GM18909 (cell line): Measurements from ENCODE around the gene GSK3A.
A peak's percentile ranks its signal among the peaks of the same experiment; 100 is the strongest.

ENCODE experiments used
- ATAC-seq: cut with Tn5 transposase; IDR thresholded peaks from one replicate; pipeline ENCODE4 v1.9.1; 2021; ENCODE audit warnings: mild to moderate bottlenecking; ENCODE audit not compliant: unreplicated experiment, poor library complexity

Gene GSK3A

DNA sequence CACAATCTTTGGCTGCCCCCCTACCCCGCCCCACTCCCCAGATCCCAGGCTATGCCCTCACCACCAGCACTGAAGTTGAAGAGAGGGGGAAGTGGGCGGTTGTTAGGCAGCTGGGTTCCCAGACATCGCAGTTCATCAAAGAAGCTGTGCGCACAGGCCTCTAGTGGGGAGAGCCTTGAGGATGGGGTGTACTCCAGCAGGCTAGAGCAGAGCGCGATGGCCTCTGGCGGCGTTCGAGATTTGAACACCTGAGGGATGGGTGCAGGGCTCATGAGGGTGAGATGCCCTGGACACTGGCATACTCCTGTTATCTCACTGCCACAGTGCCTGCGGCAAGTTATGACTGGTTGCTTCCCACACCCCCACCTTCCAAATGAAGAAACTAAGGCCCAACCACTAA is 10.0 kb downstream of the GSK3A start:
- no peak for ATAC-seq

DNA sequence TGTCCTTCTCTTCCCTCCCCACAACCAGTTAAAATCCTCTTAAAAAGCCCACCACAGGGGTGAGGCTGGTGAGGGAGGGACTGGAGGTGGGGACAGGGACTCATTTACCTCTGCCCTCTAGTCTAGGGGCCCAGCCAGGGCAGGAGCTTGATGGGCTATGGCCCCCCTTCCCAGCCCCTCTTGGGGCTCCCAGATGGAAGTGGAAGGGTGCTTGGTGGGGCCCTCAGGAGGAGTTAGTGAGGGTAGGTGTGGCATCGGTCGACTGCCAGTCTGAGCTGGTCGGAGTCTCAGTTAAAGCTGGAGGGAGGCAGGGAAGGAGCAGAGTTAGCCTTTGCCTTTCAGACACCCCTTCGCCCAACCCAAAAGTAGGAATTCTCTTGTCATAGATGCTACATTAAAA is 11.8 kb downstream of the GSK3A start:
- no peak for ATAC-seq

DNA sequence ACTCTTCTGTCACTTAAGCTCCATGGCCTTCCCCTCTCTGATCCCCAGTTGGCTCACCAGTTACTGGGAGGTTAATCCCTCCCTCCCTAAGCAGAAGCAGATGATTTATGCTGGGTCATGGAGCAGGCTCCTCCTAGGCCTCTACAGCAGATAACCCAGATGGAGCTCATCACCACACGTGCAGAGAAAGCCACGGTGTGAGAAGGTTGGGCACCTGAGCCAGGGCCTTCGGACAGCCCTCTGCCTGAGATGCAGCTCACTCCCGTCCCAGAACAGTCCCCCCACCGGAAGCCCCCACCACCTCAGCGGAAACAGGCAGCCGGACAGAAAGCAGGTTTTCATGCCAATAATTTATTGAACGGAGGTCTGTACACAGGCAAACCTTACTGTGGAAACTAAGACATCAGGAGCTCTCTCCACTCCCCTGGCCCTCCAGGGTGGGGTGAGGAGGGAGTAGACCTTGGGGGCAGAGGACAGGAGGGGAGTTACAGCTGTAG is 12.5 kb downstream of the GSK3A start:
- ATAC-seq = no peak

DNA sequence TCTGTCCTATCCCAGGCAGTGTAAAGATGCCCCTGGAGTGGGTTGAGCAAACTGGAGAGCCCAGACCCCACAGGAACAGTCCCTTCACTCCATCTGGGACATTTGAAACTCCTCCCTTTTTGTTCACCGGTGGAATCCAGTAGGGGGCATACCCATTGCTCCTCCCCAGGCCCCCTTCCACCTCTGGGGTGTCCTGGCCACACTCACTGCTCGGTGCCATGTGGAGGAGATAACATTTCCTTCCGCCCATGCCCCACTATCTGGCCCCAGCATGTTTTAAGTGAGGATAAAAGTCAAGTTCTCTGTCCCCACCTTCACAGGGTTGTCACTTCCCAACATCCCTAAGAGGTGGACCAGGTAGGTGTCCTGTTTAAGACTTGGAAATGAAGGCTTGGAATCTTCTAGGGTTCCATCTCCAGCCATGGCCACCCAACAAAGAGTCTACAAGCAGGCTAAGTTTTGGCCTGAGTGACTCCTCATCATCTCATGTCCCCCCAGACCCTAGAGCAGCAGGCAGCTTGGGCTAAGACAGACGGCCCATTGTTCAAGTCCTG is 13.0 kb downstream of the GSK3A start:
- ATAC-seq = no peak

DNA sequence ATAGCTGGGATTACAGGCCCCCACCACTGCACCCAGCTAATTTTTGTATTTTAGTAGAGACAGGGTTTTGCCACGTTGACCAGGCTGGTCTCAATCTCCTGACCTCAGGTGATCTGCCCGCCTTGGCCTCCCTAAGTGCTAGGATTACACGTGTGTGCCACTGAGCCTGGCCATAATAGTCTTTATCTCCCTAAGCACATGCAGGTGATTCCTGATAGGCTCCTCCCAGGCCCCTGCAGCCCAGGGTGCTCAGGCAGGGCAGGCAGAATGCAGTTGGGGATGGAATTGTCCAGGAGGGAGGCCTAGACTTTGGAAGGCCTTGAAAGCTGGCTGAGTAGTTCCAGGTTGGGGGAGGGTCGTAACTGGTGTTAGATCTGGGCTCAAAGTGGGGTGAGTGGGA is 13.8 kb downstream of the GSK3A start:
- no peak for ATAC-seq

DNA sequence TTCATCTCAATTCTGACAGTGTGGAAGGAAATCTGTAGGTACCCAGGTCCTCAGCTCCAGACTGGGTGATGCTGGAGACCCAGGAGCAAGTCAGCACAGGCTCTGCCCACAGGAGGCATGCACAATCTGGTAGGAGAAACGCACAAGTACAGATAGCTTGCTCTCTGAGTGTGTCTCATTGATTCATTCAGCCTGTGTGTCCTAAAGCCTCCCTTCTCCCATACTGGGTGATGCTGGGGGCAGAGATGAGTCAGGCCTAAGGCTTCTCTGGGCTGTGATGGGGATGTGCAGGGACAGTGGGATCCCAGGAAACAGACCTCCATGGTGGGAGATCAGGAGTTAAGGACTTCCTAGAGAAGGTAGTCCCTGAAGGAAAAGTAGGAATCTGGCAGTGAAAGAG is 15.5 kb downstream of the GSK3A start:
- ATAC-seq = no peak

DNA sequence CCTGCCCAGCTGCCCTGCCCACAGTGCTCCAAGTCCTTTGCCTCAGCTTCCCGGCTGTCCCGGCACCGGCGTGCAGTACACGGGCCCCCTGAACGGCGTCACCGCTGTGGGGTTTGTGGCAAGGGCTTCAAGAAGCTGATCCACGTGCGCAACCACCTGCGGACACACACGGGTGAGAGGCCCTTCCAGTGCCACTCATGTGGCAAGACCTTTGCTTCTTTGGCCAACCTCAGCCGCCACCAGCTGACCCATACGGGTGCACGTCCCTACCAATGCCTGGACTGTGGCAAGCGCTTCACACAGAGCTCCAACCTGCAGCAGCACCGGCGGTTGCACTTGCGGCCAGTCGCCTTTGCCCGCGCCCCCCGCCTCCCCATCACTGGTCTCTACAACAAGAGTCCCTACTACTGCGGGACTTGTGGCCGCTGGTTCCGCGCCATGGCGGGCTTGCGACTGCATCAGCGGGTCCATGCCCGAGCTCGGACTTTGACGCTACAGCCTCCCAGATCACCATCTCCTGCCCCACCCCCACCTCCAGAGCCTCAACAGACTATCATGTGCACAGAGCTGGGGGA is 16.6 kb downstream of the GSK3A start:
- ATAC-seq = no peak

DNA sequence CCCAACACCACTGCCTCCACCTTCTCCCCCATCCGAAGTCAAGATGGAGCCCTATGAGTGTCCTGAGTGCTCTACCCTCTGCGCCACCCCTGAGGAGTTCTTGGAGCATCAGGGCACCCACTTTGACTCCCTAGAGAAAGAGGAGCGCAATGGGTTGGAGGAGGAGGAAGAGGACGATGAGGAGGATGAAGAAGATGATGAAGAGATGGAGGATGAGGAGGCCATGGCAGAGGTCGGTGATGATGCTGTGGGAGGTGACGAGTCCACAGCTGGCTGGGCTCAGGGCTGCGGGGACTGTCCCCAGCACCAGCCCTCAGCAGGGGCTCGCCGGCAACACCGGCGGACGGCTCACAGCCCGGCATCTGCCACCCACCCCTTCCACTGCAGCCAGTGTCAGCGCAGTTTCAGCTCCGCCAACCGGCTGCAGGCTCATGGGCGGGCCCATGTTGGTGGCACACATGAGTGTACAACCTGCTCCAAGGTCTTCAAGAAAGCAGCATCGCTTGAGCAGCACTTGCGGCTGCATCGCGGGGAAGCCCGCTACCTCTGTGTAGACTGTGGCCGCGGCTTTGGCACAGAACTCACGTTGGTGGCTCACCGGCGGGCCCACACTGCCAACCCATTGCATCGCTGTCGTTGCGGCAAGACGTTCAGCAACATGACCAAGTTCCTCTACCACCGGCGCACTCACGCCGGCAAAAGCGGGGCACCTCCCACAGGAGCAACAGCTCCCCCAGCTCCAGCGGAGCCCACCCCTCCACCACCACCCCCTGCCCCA is 17.3 kb downstream of the GSK3A start:
- ATAC-seq = no peak

DNA sequence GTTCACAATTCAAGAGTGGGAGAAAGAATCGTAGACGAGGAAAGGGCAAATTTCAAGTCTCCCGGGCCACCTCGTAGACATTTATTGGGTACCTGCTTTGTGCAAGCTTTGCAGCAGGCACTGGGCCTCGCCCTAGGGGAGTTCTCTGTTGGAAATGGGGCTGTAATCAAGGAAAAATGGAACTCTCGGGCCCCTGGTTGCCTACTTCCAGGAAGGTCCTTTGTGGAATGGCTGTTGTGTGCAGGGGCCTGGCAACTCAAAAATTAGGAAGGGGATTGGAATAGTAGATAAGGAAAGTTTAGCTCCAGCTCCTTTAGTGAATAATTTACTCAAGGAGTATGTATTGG is 21.7 kb downstream of the GSK3A start:
- no peak for ATAC-seq

DNA sequence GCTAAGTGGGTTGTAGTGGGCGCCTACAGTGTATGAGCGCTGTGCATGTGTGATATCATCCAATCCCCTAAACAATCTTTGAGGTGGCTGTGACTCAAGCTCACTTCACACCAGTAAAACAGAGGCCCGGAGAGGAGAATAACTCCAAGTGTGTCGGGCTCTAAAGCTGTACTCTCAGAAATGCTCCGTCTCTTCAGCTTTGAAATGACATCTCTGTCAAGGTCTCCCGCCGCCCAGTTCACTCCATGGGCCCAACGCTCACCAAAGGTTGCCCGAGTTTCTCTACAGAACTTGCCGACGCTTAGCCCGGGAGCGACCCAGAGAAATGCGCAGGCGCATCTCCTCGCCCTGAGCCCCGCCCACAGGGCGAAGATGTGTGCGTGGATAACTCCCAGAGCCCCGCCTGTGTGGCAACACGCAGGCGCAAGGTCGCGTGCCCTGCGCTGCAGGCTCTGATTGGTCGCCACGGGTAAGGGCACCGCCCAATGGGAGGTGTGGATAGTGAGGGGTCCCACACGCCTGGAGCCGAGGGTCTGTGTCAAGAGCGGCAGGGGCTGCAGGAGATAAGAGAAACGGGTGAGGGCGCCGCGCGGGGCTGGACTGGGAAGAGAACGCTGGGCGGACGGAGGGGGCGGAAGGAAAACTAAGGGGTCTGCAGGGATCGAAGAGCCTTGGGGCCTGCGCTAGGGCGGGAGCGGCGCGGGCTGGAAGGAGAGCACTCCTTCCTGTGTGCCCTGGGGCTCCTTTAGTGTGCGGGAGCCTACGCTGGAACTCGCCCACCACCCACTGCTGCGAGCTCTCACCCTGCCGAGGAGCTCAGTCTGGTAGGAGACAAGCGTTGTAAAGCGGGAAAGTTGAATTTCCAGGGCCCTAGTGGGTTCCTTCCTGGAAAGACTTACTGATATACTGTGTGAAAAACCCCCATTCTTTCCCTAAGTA is 22.3 kb downstream of the GSK3A start, which contains the start of gene ZNF526:
TSS of gene ZNF526 (plus strand) at position 501 of the 939 bp plus-strand sequence. CDS start 4,092 bp downstream, outside the sequence.
- peak; percentile 76 for ATAC-seq

DNA sequence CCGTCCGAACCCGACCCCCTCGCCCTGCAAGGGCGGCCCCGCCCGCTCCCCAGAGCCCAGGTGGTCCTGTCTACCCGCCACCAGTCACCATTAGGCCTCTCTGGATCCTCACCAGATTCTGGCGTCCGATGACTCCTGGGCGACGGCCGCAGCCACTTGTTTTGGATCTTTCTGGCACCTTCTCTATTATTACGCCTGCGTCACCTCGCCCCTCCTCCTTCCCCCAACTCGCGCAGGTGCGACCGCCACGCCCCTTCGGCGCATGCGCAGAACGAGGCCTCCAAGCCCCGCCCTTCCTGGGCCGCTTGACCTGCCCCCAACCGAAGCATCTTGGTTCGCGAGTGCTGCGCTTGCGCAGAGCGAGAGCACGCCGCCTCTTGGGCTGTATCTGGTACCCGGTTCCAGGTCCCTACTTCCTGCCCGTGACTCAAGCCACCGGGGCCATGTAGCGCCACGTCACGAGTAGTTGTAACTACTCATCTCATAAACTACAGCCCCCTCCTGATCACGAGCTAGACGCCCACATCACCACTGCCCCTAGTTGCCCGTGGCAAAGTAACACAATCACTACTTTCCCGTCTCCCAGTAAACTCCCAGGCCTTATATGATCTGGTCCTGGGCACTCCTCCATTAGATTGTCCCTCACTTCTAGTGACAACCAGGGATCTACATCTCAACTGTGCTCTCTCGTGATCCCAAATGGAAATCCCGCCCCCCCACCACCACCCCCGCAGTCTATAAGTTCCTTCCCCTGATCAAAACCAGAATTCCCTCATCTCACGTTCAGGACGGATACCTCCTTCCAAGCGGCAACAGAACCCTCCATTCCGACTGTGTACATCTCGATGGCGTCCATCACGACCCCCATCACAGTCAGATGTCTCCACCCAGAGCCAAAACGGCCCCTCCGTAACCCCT is 24.6 kb downstream of the GSK3A start, which contains the start of gene DEDD2:
TSS of gene DEDD2 (minus strand) at position 158 of the 918 bp plus-strand sequence. CDS start 670 bp downstream, outside the sequence.
- peak; percentile 77 for ATAC-seq

DNA sequence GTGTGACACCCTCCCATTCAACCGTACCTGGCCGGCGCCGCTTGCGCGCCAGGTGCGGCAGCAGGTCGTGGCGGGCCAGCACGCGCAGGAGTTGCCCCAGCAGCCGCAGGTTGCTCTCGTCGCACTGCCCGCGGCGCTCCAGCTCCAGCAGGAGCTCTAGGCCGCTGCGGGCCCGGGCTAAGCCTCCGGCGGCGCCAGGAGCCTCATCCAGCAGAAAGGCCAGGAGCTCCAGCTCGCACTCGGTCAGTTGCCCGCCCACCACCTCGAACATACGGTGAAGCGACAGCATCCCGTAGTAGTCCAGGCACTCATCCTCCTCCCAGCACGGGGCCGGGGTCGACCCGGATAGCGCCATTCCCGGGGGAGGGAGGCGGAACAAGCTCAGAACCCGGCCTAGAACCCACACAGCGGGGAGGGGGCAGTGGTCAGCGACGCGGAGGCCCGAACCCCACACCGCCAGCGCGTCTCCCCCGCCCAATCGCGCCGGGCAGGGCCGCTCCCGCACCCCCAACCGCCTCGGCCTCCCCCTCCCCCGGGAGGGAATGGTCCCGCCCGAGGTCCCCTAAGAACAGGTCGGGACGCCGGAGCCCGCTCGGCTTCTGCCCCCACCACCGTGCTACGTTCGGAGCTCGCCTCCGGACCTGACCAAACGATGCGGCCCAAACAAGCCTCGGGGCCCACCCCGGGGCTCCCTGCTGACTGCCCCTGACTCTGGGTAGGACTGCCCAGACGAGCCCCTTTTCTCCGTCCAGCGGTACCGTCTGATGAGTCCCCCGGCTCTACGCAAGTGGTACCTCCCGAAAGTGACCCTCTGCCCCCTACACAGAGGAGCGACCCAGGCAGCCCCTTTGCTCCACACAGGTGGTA is 25.5 kb downstream of the GSK3A start:
- peak; percentile 0 for ATAC-seq

DNA sequence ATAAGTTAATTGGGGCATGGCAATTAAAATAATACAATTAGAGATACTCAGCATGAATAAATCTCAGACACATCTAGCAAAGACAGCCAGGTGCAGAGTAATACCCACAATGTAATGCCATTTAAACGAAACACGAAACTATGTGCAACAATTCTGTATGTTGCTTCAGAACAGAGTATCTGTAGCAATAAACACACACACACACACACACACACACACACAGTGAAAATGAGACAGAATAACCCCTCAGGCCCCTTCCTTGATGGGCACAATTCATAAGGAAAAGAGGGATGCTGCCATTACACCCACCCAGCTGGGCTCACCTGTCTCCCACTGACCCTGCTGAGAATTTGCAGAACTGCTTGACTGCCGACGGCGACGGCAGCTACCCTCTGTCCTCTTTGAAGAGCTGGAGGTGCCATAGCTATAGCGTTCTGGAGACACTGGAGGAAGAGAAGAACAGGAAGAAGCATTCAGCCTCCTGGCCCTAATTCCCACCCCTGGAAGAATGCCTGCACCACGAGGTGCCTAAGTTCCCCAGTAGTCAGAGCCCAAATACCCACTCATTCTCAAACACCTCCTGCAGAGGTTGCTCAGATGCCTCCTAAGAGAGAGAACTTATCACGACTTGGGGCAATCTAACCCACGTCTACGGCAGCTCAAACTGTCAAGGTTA is 27.5 kb downstream of the GSK3A start:
- ATAC-seq = no peak

DNA sequence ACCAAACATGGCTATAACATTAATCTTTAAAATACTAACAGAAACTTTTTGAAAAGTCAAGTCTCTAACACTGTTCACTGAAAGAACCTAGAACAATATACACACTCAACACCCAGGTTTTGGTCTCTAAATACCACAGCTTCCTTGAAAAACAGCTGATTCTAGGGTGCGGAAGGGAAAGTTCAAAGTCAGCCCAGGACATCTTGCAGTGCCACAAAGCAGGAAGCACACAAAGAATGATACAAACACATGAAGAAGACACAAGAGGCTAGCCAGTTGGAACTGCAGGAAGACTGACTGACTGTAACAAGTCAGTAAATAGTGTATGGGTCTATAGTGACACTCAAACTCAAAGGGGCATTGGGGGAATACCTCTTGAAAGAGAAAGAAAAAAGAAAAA is 29.5 kb downstream of the GSK3A start:
- ATAC-seq = no peak

DNA sequence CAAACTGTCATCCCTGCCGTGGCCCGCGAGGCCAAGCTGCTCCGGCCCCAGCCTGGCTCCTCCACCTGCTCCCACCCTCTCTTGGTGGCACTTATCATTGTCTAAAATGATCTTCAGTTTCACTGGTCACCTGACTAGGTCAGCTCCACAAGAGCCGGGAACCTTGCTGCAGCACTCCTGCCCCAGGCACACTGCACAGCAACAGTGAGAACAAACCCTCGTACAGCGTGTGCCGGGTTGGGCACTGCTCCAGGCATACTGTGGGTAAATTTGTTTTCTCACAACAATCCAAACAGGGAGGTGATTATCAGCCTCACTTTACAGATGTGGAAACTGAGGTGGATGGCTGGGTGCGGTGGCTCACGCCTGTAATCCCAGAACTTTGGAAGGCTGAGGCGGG is 33.8 kb downstream of the GSK3A start:
- no peak for ATAC-seq

DNA sequence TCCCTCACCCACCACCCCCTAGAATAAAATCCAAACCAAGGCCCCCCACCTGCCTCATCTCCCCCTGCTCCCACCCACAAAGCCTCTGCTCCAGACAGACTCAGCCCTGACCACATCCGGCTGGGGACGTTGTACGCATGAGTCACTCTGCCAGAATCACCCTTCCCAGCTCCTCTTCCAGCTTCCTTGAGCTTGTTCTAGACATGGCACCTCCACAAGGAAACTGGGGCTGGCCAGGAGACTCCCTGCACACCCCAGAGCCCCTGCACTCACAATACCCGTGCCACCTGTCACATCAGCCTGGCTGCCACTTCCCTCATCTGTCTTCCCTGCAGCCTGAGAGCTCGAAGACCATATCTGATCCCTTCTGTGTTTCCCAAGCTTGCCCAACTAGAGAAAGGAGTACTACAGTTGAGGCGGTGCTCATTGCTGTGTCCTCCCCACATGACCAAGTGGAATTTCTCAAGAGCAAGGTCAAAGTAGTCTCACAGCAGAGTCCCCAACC is 34.6 kb downstream of the GSK3A start:
- no peak for ATAC-seq

DNA sequence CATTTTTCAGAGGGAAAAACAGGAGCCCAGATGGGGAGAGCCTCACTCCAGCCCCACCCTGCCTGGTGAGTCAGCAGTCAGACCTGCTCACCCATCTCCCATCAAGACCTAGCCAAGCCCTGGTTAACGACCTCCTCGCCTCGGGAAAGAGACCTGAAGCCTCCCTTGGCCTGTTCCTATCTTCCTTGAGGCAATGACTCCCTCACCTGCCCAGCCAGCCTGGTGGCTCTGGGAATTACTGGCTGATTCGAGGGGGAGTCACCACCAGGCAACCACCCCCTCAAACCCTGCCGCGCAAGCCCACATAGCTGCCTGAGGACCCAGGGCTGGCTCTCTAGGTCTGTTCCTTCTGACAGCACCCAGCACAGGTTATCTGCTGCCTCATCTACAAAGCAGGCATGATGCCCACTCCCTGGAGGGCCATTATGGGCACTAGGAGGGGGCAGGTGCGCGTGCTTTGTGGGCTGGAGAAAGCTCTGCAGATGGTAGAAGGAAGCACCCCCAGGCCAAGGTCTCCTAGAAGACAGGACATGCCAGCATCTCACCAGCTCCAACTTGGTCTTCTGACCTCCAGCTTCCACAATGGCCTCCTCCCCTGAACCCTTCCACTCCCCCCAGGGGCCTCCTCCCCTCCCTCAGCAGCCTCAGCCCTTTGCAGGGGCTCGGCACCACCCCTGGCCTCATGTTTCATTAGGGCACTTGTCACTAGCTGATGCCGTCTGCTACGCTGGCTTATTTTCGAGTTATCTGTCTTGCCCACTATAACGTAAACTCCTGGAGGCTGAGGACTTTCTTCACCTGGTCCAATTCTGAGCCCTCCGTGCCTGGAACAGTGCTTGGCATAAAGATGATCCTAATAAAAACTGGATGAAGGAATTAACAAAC is 35.3 kb downstream of the GSK3A start:
- no peak for ATAC-seq
